HCT116 (cell line): ENCODE measurements around the gene AGAP6.
"Not testable (repeated sequence)": the region's sequence is repeated elsewhere in the genome, so short reads cannot be mapped to it uniquely, and the experiment has no call there.

Experiments used
- ATF3 ChIP-seq: IDR thresholded peaks from 2 replicates; pipeline ENCODE4 v1.6.1; 2012
- CEBPB ChIP-seq: IDR thresholded peaks from 2 replicates; pipeline ENCODE4 v1.6.1; 2012; ENCODE audit warnings: low read depth
- CTCF ChIP-seq, 3 experiments: fragments of 200-600 bp in 1 of 3; sonication (generic) in 1 of 3; IDR thresholded peaks in 2 of 3; conservative IDR thresholded peaks in 1 of 3; 2 replicates each; pipeline ENCODE4 v1.5.1; 2012 to 2017; ENCODE audit warnings: low read depth in 2 of 3, low read length in 2 of 3, antibody characterized with exemption in 1 of 3, borderline replicate concordance in 1 of 3, control low read depth in 1 of 3, mild to moderate bottlenecking in 1 of 3, mixed read lengths in 1 of 3, mixed run types in 1 of 3, moderate library complexity in 1 of 3; ENCODE audit not compliant: insufficient read depth in 1 of 3
- FOSL1 ChIP-seq: IDR thresholded peaks from 2 replicates; pipeline ENCODE4 v1.6.1; 2012; ENCODE audit warnings: low read depth
- POLR2A ChIP-seq: IDR thresholded peaks from 2 replicates; pipeline ENCODE4 v1.7.0; 2011; ENCODE audit warnings: borderline replicate concordance; ENCODE audit not compliant: insufficient read depth, insufficient read length; ENCODE audit errors: extremely low read depth
- POLR2AphosphoS5 ChIP-seq: IDR thresholded peaks from 2 replicates; pipeline ENCODE4 v1.6.1; 2011; ENCODE audit warnings: mild to moderate bottlenecking, low read depth, low read length, moderate library complexity
- RAD21 ChIP-seq: IDR thresholded peaks from 2 replicates; pipeline ENCODE4 v1.6.1; 2012; ENCODE audit warnings: low read depth, mild to moderate bottlenecking
- REST ChIP-seq: IDR thresholded peaks from 2 replicates; pipeline ENCODE4 v1.6.1; 2012; ENCODE audit warnings: low read depth
- SRF ChIP-seq: IDR thresholded peaks from 2 replicates; pipeline ENCODE4 v1.6.1; 2012; ENCODE audit warnings: low read depth
- YY1 ChIP-seq: IDR thresholded peaks from 2 replicates; pipeline ENCODE4 v1.6.1; 2011; ENCODE audit warnings: low read length, low read depth, moderate library complexity, mild to moderate bottlenecking; ENCODE audit not compliant: insufficient replicate concordance; ENCODE audit errors: extremely low read depth

DNA sequence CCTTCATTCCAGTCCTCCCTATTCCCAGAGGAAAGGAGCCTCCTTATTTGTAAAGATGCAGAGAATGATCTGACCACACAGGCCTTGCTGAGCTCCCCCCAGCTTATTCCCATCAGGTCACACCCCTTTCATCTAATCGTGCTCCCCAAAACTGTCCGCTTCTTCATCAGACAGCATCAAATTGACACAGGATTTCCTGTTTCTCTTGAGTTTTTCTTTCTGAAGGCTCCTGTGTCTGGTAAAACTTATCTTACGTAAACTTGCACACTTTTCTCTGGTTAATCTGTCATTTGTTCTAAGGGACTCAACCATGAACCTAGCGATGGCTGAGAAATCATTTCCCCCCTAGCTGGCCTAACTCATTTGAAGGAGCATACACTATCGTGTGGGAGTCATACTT, 59.4 kb downstream of the AGAP6 start:
- TF ChIP-seq FOSL1; CTCF (IDR thresholded peaks at IDR 0.05 in 2 of 3, conservative IDR thresholded peaks at IDR 0.05 in 1 of 3; ENCODE audit: borderline replicate concordance in 1 of 3, insufficient read depth in 1 of 3, low read depth in 2 of 3, low read length in 2 of 3); SRF; ATF3; REST; YY1; CEBPB; POLR2AphosphoS5; POLR2A; RAD21: not testable (repeated sequence)
